AG20443 (cell line): ENCODE results near the gene CYP27C1.
A peak's percentile ranks its signal among the peaks of the same experiment; 100 is the strongest.
"Not testable (repeated sequence)": the region's sequence is repeated elsewhere in the genome, so short reads cannot be mapped to it uniquely, and the experiment has no call there.

Experiments
- DNase-seq: peaks from one replicate; pipeline ENCODE4 v3.0.0; 2012; ENCODE audit warnings: low spot score, mixed read lengths

CYP27C1 gene

DNA sequence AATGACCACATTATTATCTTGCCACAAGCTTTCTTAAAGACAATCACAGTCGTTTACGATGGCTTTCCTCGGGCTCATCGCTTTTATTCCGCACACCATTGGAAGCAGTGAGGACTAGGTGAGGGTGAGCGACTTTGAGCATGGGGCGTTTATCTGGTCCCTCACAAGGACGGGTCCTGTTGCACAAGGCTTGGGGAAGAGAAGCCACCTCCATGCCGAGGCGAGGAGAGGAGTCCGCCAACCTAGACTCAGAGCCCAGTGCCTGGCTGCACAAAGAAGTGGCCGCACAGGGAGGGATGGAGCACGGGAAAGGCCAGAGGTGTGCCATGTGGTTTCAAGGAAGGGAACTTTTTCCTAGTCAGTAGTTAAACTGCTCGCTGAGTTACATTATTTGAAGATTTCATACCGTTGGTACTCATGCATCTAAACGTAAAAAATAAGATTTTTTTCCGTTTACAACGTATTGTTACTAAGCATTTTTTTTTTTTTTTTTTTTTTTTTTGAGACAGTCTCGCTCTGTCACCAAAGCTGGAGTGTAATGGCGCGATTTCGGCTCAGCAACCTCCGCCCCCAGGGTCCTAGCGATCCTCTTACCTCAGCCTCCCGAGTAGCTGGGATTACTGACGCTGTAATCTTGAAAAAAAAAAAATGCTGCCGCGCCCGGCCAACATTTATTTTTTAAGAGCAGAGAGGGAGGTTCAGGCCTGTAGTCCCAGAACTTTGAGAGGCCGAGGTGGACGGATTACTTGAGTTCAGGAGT lies 849 bp upstream of the CYP27C1 start:
- DNase-seq, result peak; percentile 20

DNA sequence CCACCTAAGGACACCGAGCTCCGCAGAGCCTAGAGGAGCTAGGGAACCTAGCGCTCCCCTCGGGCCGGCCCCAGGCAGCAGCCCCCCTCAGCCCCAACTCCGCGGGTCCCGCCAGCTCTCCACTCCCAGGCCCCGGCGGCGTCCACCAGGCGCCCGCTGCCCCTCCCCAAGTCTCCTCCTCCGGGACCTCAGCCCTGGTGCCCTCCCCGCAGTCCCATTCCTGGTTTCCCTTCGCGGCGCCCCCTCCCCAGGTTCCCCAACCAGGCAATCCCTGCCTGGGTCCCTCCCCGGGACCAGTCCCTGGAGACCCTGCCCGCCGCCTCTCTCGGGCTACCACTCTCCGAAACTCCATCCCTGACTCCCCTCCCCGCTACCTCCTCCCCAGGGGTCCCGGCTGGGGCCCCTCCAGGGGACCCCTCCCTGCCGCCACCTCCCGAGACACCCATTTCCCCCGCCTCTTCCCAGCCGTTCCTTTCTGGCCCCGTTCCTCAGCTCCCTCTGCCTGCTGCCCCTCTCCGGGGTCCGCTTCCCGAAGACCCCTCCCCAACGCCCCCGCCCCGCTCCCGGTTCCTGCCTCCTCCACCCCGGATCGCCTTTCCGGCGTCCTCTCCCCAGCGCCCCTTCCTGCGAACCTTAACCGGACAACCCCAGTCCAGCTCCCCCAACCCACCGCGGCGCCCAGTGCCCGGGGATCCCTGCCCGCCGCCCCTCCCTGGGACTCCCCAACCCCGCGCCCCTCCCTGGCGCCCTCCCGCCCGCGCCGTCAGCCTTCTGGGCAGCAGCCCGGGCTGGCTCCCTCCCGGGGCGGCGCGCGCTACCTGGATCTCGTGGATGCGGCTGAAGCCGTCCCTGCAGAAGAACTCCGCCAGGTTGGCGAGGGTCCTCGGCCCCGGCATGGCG lies 678 bp downstream of the CYP27C1 start:
- DNase-seq, result peak; percentile 65

GRCh38 chr2:127218812-127219170 lies 1.3 kb downstream of the CYP27C1 start:
- DNase-seq, result no peak

DNA sequence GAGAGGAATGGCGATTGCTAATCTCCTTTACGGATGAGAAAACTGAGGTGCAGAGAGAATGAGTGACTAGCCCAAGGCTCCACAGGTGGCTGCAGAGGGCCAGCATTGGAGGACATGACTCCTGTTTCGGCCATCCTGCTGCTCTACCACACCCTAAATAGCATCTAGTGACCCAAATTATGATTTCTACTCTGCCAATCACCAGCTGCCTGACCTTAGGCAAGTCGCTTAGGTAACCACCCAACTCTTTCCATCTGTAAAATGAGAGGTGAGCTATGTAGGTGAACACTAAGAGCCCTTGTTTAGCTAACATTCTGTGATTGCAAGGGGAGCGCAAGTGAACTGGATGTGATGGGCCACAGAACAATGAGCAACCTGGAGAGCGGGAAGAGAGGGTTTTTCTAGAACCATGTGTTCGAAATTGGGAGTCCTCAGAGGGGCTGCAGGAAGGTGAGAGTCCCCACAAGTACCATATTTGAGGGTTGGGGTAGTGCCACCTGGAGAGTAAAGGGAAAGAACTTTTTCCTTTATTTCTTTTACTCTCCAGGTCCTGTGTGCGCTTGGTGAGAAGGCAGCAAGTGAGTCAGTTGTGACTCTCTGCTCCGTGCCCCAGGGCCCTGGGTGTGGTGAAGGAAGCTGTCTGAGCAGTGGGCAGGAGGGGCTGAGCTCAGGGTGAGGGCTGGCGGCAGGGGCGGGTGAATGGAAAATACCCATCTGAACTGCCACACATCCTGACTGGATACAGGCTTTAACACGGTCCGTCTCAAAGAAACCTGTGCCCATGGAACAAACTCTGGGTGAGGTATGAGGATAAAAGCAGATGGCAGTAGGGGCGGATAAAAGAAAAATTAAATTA lies 2.4 kb downstream of the CYP27C1 start:
- DNase-seq, result peak; percentile 73

- no peak for DNase-seq
Measured at GRCh38 chr2:127216593-127216992, 3.5 kb downstream of the CYP27C1 start.

DNA sequence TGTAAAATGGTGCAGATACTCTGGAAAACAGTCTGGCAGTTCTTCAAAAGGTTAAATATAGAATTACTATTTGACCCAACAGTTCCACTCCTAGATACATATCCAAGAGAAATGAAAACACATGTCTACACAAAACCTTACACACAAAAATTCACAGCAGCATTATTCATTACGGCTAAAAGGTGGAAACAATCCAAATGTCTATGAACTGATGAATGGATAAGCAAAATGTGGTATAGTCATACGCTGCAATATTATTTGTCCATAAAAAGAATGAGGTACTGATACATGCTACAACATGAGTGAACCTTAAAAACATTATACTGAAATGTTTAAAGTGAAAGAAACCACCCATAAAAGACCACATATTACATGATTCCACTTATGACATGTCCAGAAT lies 4.0 kb downstream of the CYP27C1 start:
- DNase-seq, result no peak

DNA sequence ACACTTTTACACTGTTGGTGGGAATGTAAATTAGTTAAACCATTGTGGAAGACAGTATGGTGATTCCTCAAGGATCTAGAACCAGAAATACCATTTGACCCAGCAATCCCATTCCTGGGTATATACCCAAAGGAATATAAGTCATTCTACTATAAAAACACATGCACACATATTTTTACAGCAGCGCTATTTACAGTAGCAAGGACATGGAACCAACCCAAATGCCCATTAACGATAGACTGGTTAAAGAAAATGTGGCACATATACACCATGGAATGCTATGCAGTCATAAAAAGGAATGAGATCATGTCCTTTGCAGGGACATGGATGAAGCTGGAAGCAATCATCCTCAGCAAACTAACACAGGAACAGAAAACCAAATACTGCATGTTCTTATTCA lies 5.9 kb downstream of the CYP27C1 start:
- not testable (repeated sequence) for DNase-seq

DNA sequence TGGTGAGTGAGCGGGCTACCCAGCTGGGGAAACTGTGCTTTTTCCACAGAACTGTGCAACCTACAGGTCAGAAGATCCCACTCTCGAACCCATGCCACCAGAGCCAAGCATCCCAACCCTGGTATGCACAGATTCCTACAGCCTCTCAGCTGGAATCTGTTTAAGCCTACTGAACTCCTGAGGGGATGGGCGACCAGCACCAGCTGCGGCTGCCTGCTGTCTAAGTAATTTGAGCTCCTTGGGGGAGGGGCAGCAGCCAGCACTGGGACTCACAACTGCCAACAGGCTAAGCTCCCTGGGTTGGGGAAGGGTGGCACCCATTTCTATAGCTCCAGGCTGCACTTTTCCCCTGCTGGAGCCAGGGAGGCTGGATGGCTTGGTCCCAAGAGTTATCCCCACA lies 11.8 kb downstream of the CYP27C1 start:
- DNase-seq, result no peak

DNA sequence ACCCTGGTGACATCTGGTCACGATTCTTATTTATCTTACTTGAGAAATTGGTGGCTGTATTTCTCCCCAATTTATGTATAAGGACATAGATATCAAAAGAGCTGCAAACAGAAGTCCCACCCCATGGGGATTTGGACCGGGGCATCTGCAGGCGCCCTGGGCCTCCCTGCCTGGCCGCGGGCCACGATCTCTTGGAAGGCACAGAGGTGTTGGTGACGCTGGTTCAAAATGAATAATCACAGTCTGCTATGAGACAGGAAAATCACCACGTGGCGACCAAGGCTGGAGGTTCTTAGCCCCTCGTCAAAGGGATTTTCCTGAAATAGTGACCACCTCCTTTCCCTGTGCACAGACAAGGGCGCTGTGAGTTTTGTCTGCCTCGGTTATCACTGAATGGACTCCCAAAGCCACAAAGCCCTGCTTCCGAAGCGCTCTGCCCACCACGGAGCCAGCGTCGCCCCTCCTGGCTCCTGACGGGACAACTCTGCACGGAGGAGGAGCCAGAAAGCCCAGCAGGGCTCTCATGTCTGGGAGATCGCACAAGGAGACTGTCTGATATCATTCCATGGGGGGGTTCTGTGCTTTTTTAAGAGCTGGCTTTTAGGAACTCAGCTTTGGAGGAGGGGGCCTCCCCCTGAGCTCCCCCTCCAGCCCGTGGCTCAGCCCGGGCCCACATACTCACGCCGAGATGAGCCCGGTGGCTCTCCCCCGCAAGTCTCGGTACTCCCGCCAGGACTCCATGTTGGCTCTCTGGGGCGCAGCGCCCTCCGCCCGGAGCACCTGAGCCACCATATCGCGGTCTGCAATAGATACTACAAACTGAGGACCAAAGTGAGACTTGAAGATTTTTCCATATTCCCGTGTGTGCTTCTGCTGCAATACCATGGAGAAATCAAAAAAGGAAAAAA lies 14.6 kb downstream of the CYP27C1 start:
- no peak for DNase-seq

DNA sequence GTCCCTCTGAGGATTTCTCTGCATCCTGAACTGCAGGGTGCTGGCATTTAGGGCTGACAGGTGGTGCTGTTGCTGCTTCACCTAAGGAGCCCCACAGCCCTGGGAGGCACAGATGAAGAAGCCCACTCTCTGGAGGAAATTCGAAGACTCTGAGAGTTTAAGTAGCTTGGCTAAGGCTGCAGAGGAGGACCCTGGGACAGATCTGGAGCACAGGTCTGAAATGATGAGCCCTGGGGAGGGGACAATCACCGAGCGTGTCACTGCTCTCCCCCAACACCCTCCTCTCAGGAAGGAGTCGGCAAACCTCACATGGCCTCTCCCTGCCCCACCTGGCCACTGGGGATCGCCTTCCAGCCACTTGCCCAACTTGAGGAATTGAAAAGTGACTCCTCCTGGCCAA lies 18.6 kb downstream of the CYP27C1 start:
- DNase-seq, result no peak

DNA sequence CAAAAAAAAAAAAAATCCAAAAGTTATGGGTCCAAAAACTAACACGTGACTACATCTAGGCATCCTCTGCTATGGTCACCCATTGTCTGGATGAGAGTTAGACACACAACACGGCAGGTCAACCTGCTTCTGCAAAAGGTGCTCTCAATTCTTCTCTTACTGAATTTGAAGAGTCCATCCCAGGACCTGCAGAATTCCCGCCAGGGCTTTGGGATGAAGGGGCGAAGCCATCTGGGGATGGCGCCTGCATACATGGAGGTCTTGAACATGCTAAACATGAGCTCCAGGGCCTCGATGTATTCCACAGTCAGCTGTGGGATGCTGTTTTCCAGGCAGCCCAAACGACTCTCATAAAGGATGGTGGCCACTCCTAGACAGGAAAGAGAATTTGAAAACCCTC lies 19.1 kb downstream of the CYP27C1 start:
- DNase-seq, result no peak

- DNase-seq, result no peak
Measured at GRCh38 chr2:127199223-127199622, 20.9 kb downstream of the CYP27C1 start.

DNA sequence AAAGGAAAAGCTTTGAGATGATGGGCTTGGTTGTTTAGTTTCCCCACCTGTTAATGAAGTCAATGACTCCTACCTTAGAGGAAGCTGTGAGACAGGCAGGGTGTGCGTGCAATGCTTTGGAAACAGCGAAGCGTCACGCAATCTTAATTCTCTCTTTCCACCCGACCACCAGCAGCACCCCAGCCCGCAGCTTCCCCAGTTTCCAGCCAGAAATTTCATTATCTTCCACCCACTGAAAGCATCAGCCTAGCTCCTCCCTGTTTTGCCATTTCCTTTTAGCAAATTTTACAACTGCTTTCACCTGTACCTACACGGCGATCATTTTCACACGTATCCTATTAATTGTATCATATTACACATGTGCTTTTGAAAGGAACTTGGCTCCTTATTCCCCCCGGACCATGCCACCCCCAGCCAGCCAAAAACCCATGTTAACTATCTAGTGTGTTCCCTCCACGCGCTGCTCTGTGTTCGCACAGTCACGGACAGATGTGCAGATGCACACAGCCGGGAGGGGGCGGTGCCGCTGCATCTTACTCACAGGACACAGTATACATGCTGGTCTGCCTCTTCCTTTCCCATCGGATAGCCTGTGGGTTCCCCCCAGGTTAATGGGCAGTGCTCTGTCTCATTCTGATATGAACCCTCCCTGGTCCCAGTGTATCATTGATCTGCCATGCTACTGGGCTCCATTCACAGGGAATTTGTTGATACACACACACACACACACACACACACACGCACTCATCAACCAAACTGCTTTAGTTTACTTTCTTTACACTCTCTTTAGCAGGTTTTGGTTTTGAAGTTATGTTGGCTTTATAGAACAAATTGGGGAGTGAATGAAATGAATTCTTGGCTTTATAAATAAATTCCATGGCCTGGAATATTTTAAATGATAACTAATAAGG lies 22.4 kb downstream of the CYP27C1 start:
- peak; percentile 81 for DNase-seq

- no peak for DNase-seq
Measured at GRCh38 chr2:127196998-127197397, 23.1 kb downstream of the CYP27C1 start.

GRCh38 chr2:127196549-127196948 lies 23.6 kb downstream of the CYP27C1 start:
- no peak for DNase-seq

- DNase-seq, result no peak
Measured at GRCh38 chr2:127195140-127196074, 24.7 kb downstream of the CYP27C1 start.

DNA sequence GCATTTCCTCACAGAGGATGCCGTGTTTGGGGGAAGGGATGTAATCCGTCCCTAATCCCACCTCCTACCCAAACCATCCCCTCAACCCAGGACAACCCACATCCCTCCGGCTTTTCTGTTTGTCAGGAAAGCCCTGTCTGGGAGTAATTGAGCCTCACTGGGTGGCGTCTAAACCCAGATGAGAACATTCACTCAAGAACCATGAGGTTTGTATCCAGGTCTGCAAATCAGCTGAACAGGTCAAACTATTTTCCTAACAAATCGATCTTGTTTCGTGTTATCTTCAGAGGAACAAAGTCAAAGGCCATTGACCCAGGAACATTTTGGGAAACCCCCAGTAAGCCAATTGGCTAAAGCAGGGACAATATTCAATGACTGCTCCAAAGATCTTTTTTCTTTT lies 25.7 kb downstream of the CYP27C1 start:
- DNase-seq, result no peak

GRCh38 chr2:127193967-127194280 lies 26.2 kb downstream of the CYP27C1 start:
- peak; percentile 78 for DNase-seq
